HG03159 (cell line): Measurements from ENCODE around the gene PTPN18.

Experiments
- ATAC-seq: cut with Tn5 transposase; IDR thresholded peaks from one replicate; pipeline ENCODE4 v1.9.1; 2021; ENCODE audit warnings: mild to moderate bottlenecking, moderate library complexity; ENCODE audit not compliant: unreplicated experiment

PTPN18 gene

GRCh38 chr2:130339885-130340745 is 15.7 kb upstream of the PTPN18 start:
- ATAC-seq = no peak

GRCh38 chr2:130341562-130342019 is 14.3 kb upstream of the PTPN18 start:
- ATAC-seq = peak; percentile 1

- ATAC-seq = peak; percentile 75
Measured at GRCh38 chr2:130342020-130342532, 13.8 kb upstream of the PTPN18 start.

GRCh38 chr2:130342533-130343275 is 13.2 kb upstream of the PTPN18 start, which contains the start of gene IMP4:
Gene IMP4 (plus strand): TSS chr2:130342897. CDS start chr2:130342933, 36 bp downstream.
- ATAC-seq = peak; percentile 88

GRCh38 chr2:130344578-130344977 is 11.3 kb upstream of the PTPN18 start:
- ATAC-seq = no peak

- no peak for ATAC-seq
Measured at GRCh38 chr2:130345091-130345490, 10.8 kb upstream of the PTPN18 start.

- no peak for ATAC-seq
Measured at GRCh38 chr2:130345611-130346010, 10.2 kb upstream of the PTPN18 start.

GRCh38 chr2:130346041-130346740 is 9.7 kb upstream of the PTPN18 start:
- no peak for ATAC-seq

GRCh38 chr2:130346741-130347066 is 9.2 kb upstream of the PTPN18 start:
- ATAC-seq = no peak

- ATAC-seq = no peak
Measured at GRCh38 chr2:130347220-130347925, 8.5 kb upstream of the PTPN18 start.

GRCh38 chr2:130349174-130349573 is 6.7 kb upstream of the PTPN18 start:
- ATAC-seq = no peak

- no peak for ATAC-seq
Measured at GRCh38 chr2:130351711-130352110, 4.1 kb upstream of the PTPN18 start.

GRCh38 chr2:130352237-130352636 is 3.6 kb upstream of the PTPN18 start:
- no peak for ATAC-seq

GRCh38 chr2:130353291-130354138 is 2.3 kb upstream of the PTPN18 start:
- ATAC-seq = no peak

GRCh38 chr2:130354139-130354428 is 1.8 kb upstream of the PTPN18 start:
- ATAC-seq = no peak

- no peak for ATAC-seq
Measured at GRCh38 chr2:130355172-130355577, 681 bp upstream of the PTPN18 start.

- no peak for ATAC-seq
Measured at GRCh38 chr2:130357864-130358263, 2.0 kb downstream of the PTPN18 start.

- no peak for ATAC-seq
Measured at GRCh38 chr2:130358420-130359350, 2.8 kb downstream of the PTPN18 start.

- ATAC-seq = no peak
Measured at GRCh38 chr2:130359466-130359865, 3.6 kb downstream of the PTPN18 start.
